Testis (tissue), 2 donors: ENCODE measurements around the gene LYSMD2.

Experiments used
- POLR2A ChIP-seq: fragments of 450-650 bp; IDR thresholded peaks from one replicate; pipeline ENCODE4 v1.6.1; 2017; ENCODE audit warnings: antibody characterized with exemption, mild to moderate bottlenecking, moderate library complexity
- TF ChIP-seq, protein P1 (sequence below), 3 experiments: fragments of 450-650 bp in 2 of 3; fragments of 200-600 bp in 1 of 3; sonication (generic) in 1 of 3; IDR thresholded peaks; one replicate each; pipeline ENCODE4 v1.5.1; 2016 to 2019; ENCODE audit warnings: antibody characterized with exemption in 3 of 3, mild to moderate bottlenecking in 2 of 3, moderate library complexity in 1 of 3

DNA sequence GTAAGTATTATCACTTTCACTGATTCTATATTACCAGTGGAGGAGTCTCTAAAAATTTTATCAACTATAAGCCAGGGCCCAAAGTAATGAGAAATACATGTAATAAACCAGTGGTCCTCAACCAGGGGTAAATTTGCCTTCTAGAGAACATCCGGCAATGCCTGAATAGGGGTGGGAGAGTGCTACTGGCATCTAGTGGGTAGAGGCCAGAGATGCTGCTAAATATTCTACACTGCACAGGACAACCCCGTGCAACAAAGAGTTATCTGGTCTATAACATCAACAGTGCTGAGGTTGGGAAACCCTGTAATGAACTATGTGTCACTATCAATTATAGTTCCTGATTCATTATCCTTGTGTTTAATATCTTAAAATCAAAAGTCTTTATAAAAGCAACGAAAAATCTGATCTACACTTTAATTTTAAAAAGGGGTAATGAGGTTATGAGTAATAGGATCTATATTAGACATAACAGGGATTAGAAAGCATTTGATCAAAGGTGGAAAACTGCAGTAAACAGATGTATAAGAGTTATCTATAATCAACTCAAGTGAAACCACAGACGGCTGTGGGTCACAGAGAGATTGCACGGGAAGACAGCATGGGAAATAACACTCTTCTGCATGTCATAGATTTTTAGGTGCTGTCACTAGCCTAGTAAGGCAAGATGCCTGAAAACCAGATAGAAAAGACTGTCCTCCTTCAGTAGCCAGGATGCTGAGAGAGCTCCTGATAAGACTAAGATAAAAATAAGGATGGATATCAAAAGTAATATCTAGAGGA lies 2.0 kb downstream of the LYSMD2 start:
- TF ChIP-seq POLR2A: no peak
- TF ChIP-seq, protein P1, sequence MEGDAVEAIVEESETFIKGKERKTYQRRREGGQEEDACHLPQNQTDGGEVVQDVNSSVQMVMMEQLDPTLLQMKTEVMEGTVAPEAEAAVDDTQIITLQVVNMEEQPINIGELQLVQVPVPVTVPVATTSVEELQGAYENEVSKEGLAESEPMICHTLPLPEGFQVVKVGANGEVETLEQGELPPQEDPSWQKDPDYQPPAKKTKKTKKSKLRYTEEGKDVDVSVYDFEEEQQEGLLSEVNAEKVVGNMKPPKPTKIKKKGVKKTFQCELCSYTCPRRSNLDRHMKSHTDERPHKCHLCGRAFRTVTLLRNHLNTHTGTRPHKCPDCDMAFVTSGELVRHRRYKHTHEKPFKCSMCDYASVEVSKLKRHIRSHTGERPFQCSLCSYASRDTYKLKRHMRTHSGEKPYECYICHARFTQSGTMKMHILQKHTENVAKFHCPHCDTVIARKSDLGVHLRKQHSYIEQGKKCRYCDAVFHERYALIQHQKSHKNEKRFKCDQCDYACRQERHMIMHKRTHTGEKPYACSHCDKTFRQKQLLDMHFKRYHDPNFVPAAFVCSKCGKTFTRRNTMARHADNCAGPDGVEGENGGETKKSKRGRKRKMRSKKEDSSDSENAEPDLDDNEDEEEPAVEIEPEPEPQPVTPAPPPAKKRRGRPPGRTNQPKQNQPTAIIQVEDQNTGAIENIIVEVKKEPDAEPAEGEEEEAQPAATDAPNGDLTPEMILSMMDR (IDR thresholded peaks at IDR 0.05): no peak
